GM19463 (cell line): Measurements from ENCODE around the gene SLC7A1.
"Not testable (repeated sequence)": the region's sequence is repeated elsewhere in the genome, so short reads cannot be mapped to it uniquely, and the experiment has no call there.

Source experiments
- ATAC-seq: cut with Tn5 transposase; IDR thresholded peaks from one replicate; pipeline ENCODE4 v1.9.1; 2021; ENCODE audit warnings: mild to moderate bottlenecking, moderate library complexity; ENCODE audit not compliant: unreplicated experiment

SLC7A1 gene

DNA sequence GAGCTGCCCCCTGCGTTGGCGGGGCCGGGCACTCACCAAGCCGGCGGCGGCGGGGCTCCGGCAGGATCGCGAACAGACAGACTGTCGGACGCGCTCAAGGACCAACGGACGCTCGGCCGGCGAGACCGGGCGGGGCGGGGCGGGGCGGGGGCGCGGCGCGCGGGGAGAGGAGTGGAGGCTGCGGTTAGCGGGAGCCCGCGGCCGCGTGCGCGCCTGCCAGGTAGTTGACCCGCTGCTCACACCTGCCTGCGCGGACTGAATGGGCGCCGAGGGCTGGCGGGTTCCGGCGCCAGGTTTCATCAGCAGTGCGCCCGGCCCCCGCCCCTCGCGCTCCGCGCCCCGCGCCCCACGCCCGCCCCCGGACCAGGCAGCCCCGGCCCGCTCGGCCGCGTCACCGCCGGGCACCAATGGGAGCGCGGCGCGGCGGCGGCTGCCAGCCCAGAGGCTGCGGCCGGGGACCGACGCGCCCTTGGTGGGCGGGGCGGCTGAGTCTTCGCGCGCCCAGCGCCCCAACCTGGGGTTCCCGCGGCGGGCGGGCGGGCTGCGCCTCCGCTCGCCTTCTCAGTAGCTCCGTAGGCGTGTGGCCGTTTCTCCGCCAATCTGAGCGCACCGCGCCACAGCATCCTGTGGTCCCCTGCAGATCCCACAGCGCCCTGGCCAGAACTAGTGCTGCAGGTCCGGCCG lies at the start of gene SLC7A1:
Gene SLC7A1 (minus strand): TSS at position 309 of the 684 bp plus-strand sequence. CDS start 59,500 bp downstream, outside the sequence.
- ATAC-seq: peak; percentile 84

DNA sequence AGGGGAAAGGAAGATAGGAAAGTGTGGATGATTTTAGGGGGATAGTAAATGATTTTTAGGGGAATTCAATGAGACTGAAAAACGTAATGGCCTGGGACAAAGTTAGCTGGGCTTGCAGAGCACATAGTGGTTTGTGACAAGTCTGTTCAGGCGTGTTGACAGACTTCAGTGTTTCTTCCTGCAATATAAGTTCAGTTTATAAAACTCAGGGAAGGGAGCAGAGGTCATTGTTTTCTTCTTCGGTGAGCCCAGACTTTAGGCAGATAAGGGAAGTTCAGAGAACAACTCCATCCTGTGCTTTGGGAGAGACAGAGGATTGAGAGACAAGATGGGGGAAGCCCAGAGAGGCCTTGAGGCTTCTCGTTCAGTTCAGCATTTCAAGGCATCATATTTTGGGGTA lies 45.2 kb upstream of the SLC7A1 start:
- ATAC-seq: no peak

DNA sequence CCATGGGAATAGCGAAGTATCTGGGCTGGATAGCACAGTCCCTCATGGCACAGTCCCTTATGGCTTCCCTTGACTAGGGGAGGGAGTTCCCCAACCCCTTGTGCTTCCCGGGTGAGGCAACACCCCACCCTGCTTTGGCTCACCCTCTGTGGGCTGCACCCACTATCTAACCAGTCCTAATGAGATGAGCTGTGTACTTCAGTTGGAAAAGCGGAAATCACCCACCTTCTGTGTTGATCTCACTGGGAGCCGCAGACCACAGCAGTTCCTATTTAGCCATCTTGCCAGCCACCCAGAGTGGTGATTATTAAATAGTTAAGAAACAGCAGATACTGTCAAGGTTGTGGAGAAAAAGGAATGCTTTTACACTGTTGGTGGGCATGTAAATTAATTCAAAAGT lies 41.3 kb upstream of the SLC7A1 start:
- ATAC-seq: not testable (repeated sequence)

DNA sequence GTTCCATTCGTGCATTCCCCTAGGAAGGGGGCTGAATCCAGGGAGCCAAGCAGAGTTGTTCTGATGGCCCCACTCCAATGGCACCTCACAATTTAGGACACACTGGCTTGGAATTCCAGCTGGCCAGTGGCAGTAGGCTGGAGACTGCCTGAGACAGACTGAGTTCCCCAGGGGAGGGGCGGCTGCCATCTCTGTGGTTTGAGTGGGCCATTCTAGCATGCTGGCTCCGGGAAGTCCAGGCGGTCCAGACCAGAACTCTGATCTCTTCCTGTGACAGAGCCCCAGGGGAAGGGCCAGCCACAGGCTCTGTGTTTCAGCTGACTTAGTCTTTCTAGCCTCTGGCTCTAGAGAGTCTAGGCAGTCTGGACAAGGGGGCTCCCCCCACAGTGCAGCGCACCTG lies 29.5 kb upstream of the SLC7A1 start:
- ATAC-seq: no peak

DNA sequence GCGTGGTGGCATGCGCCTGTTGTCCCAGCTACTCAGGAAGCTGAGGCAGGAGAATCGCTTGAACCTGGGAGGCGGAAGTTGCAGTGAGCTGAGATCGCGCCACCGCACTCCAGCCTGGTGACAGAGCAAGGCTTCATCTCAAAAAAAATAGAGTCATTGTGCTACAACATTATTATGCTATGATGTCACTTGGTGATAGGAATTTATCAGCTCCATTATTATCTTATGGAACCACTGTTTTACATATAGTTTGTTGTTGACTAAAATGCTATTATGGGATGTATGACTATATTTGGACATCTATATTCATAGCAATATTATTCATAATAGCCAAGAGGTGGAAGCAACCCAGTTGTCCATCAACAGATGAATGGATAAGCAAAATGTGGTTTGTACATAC lies 26.4 kb upstream of the SLC7A1 start:
- no peak for ATAC-seq

DNA sequence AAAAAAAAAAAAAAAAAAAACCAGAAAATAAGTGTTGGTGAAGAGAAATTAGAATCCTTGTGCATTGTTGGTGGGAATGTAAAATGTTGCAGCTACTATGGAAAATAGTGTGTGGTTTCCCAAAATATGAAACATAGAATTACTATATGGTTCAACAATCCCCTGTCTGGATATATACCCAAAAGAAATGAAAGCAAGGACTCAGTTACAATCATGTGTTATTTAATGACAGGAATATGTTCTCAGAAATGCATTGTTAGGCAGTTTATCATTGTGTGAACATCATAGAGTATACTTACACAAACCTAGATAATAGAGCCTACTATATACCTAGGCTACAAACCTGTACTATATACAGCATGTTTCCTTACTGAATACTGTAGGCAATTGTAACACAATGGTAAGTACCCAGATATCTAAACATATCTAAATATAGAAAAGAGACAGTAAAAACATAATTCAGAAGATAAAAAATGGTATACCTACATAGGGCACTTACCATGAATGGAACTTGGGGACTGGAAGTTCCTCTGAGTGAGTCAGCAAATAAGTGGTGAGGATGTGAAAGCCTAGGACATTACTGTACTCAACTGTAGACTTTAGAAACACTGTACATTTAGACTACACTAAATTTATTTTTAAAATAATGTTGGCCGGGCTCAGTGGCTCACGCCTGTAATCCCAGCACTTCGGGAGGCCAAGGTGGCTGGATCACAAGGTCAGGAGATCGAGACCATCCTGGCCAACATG lies 25.7 kb upstream of the SLC7A1 start:
- ATAC-seq: no peak

DNA sequence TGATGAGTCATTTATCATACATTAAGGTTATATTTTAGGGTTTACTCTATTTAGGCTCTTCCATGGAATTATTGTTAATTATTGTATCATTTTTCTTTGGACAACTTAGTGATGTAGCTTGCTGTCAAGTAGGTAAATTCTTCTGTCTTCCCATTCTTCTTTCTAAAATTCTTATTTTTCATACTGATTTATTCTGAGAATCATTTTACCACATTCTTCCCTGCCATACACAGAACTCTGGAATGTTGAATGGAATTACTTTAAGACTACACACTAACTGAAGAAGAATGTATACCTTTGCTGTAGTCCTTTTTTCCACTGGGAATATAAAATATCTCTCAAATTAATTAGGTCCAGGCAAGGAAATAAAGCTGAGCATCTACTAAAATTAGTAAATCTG lies 24.5 kb upstream of the SLC7A1 start:
- ATAC-seq: no peak

DNA sequence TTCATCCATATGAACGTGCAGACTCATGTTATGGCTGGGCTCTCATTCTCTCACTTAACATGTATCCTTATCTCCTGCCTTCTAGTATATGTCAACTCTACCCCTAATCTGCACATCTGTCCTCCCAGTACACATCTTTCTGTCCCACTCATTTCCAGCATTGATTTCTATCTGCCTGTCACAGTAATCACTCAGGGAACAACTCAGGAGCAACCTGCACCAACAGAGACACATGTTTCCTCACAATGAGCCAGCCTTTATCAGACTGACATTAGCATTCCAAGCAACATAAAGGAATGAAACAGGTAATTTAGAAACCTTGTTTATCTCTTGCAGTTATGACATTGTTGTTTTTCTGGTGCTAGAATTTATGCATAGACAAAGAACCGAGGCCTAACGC lies 17.6 kb upstream of the SLC7A1 start:
- no peak for ATAC-seq

DNA sequence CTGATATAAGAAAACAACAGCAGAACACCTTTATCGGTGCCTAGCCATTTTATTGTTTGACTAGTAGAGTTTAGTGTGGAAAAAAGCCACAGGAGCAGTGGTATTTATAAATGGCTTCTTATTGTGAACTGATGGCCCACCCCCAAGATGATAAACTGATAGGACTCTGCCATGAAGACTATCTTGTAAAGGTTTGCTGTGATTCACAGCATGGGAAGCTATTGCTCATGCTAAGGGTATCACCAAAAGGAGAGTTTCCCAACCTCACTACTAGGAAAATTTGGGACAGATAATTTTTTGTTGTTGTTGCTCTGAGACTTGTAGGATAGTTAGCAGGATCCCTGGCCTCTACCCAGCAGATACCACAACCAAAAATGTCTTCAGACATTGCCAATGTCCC lies 12.0 kb upstream of the SLC7A1 start:
- ATAC-seq: no peak

DNA sequence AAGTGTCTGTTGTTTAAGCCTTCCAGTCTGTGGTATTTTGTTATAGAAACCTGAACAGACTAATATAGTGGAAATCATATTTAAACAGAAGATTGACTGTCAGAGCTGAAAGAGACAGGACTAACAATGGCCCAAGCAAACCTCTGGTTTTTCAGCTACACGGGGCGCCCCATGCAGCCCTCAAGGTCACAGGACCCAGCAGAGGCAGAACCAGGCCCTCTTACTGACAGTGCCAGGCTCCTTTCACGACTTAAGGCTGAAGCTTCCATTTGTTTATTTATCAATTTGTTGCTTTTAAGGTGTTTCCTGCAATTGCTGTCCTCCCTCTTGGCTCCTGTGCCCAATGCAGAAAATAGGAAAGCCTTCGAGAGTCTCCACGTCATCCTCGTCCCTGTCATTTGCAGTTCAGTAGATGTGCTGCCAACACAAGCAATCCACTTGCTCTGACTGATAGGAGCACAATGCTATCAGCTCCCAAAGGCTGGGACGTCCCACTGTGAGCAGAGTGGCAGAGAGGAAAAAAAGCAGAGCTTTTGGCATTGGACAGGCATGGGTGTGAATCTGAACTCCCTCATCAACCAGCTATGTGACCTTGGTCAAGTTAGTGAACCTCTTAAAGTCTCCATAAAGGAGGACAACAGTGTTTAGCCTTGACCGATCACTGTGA lies 10.5 kb upstream of the SLC7A1 start:
- ATAC-seq: no peak

DNA sequence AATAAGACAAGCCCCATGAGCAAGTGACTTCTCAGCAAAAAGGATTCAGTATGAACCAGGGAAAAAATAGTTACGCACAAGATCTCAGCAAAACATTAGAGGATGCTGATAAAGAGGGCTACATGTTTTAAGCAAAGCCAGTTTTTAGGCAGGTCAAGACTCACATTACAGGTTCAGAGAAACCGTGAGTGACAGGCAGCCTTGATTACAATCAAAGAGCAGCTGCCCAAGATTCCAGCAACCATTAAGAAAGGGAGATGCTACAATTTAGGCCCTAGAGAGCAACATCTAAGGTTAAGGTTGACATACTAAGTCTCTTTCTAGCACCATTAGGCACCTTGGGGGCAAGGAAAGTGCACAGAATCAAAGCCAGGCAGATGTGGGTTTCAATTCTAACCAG lies 2.8 kb upstream of the SLC7A1 start:
- no peak for ATAC-seq

DNA sequence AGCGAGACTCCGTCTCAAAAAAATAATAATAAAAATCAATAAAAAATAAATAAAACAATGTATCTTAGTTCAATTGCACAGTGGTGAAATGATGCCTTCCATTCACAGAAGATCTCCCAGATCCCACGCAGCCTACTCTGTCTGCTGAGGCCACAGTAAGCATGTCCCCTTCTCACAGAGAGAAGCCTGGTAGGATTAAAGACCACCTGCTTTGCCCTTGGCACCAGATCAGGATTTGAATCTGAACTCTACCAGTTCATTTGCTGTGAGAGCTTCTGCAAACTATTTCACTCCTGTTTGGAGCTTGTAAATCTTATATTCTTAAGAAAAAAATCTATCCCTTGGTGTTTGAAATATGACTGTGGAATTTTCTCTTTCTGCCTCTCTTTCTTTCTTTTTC lies 2.2 kb upstream of the SLC7A1 start:
- no peak for ATAC-seq

DNA sequence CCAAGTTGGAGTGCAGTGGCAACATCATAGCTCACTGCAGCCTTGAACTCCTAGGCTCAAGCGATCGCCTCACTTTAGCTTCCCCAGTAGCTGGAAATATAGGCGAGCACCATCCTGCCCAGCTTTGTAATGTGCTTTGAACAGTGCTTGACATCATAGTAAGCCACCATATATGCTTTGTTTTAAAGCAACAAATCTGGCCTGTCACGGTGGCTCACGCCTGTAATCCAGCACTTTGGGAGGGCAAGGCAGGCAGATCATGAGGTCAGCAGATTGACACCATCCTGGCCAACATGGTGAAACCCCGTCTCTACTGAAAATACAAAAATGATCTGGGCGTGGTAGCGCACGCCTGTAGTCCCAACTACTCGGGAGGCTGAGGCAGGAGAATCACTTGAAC lies 1.8 kb upstream of the SLC7A1 start:
- no peak for ATAC-seq

DNA sequence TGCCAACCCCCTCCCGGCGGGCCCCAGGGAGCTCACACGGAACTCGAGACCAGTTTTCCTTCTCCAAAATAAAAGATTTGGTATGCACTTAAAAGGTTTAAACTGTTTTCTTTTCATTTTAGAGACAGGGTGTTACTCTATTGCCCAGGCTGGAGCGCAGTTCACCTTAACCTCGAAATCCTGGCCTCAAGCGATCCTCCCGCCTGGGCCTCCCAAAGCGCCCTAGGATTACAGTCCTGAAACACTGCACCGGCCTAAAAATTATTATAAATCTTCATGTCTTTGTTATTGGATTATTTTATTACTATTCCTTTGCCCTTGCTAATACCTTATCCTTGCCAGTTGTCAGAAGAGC lies 553 bp upstream of the SLC7A1 start:
- ATAC-seq: no peak

DNA sequence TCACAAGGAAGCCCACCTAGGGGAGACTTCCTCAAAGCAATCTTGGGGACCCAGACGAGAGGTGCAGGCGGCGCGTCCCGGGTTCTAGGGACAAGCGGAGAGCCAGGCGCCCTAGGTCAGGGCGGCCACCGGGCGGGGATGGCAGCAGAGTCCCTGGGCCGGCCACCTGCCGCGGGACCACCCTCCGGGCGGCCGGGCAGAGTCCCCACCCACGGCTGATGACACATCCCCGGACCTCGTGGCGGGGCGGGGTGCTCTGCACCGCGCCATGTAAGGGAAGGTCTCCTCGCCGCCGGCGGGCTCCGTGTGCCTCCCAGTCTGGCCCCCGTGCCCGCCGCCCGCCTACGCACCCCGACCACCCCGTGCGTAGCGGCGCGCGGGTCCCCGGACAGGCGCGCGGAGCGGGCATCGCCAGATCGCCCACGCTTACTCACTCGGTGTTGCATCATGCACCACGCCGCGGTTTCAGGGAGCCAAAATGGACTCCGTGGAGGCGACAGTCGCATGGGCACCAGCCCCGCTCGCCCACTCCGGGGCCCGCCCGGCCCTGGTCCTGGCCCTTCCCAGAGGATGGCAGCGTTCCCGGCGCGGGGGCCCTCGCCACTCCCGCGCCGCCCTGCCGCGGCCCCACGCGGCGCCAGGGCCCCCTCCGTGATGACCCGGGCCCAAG lies 643 bp downstream of the SLC7A1 start:
- ATAC-seq: peak; percentile 34

DNA sequence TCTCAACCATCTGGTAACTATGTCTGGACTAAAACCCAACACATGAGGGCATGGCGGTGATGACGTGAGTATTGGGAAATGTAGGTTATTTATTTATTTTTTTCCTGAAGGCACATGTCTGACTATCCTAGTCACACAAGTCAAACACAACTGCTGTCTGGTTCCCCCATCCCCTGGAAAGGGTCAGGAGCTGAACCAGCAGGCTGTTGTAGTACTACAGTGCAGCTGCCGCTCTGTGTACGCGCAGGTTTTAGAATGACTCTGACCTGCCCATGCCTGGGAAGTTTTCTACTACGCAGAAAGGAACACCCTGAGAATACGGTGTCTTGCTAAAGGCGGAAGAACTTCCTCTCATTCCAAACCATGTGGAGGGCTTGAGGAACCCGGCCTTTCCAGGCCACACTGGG lies 1.2 kb downstream of the SLC7A1 start:
- ATAC-seq: peak; percentile 28

DNA sequence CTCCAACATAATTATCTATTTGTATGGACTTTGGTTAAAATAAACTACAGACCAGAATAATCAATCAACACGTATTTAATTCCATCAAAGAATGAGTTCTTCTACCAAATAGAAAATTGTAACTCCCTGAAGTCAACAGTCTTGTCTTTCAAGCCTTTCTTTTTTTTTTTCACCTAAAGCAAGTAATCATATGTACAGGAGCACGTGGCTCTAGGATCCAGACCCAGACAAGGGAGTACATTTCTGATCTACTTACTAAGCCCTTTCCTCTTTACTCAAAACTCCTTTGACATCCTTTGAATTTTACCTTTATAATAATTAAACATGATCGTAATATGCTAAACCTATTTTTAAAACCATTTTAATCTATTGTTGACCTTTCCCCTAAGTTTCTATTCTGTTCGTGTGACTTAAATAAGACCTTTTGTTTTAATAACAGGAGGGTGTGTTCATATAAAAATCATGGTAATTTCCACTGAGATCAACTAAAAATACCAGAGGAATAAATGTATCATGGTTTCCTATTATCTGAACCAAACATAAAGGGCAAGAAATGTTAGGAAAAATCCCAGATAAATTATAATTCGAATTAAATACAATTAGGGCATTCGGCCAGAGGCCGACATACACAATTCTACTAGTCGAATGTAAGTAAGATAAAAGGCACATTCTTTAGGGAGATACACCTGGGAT lies 1.7 kb downstream of the SLC7A1 start:
- no peak for ATAC-seq

DNA sequence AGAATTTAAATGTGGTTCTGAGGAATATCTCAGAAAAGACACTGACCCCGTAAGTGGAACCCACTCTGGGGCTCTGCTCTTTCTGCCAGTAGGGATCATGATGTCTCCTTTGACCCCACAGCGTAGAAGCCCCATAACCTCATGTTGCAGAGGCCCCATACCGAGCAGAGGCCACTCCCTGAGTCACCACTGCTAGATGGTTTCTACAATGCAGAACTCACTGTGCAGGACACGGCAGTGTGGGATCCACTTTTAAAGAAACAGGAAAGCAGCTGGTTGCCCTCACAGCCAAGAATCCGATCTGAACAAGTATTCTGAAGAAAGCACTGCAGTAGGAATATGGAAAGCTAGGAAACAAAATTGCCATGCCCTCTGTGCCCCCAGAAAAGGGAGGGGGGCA lies 4.2 kb downstream of the SLC7A1 start:
- ATAC-seq: no peak

DNA sequence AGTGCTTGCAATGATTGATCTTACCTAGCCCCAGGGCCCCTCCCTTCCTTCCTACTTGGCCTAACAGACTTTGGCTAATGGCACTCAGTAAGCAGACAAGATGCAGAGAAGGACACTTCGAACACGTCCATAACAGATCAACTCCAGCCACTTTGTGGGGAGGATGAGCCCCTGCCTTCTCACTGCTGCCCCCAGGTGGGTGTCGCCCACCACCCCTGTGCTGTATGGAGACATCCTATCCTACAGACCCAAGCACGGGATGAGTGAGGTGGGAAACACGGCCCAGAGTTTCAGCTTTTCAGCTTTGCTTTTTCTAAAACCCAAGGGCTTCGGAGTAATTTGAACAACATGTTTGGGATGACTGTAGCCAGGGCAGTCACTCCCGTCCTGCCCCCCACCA lies 5.5 kb downstream of the SLC7A1 start:
- ATAC-seq: no peak

DNA sequence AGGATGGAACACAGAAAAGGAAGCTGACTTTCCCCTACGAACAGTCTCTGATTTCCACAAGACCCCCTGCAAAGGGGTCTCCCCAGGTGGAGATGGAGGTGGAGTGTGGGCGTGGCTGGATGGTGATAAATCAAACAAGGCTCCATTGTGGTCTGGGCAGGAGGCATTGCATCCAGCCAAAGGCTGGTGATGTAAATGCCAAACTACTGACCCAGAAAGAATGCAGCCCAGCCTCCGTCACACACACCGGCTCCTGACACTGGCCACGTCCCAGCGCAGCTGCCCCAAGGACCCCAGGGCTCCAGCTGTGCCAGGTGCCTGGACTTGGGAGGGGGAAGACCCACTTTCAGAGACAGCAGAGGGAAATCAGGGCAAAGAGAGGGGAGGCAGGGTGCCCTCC lies 6.3 kb downstream of the SLC7A1 start:
- ATAC-seq: no peak

DNA sequence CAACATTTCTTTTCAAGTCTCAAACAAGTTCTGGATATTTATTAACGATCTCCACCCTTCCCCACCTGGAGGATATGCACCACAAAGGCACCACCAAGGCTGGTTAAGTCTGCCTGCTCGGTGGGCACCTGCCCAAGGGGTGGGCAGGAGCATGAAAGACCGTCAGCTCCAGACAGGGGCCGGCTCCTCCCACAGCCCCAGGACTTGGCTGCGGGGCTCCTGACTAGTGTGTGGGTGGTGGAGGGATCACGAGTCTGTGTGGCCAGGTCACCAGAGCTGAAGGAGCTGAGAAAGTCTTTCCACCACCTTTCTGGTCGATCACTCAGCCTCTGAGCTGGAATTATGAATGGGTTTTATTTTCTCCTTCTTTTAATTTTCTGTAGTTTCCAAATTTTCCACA lies 7.8 kb downstream of the SLC7A1 start:
- ATAC-seq: no peak
